Activated CD4-positive, alpha-beta T cell treated with anti-CD3 and anti-CD28 coated beads, Interleukin-10, Interleukin-2, amounts not matched to agents 100 ng/mL and 50 ng/mL, durations not matched to agents 16 hours and 8 hours (primary cell): ENCODE results near the gene CD99.
"Not testable (repeated sequence)": the region's sequence is repeated elsewhere in the genome, so short reads cannot be mapped to it uniquely, and the experiment has no call there.

Experiments
- DNase-seq: peaks from one replicate; pipeline ENCODE4 v3.0.0-alpha.2; 2020

The CD99 gene

GRCh38 chrX:2732649-2733048 is 41.6 kb downstream of the CD99 start:
- DNase-seq, result no peak

GRCh38 chrX:2733286-2733685 is 42.2 kb downstream of the CD99 start:
- DNase-seq, result no peak

- DNase-seq, result no peak
Measured at GRCh38 chrX:2735270-2735669, 44.2 kb downstream of the CD99 start.

- DNase-seq, result no peak
Measured at GRCh38 chrX:2740672-2741071, 49.6 kb downstream of the CD99 start.

GRCh38 chrX:2741386-2741785 is 50.3 kb downstream of the CD99 start:
- no peak for DNase-seq

GRCh38 chrX:2746250-2746649 is 55.2 kb downstream of the CD99 start:
- not testable (repeated sequence) for DNase-seq

GRCh38 chrX:2748171-2748814 is 57.2 kb downstream of the CD99 start:
- no peak for DNase-seq

GRCh38 chrX:2748815-2749188 is 57.7 kb downstream of the CD99 start:
- DNase-seq, result no peak

GRCh38 chrX:2751291-2751690 is 60.2 kb downstream of the CD99 start:
- no peak for DNase-seq

GRCh38 chrX:2751874-2752300 is 60.8 kb downstream of the CD99 start, which contains the start of gene XG:
Gene XG (plus strand): TSS chrX:2752040. CDS start chrX:2752275, 235 bp downstream.
- not testable (repeated sequence) for DNase-seq

GRCh38 chrX:2752441-2752840 is 61.3 kb downstream of the CD99 start:
- DNase-seq, result not testable (repeated sequence)

GRCh38 chrX:2755163-2755715 is 64.1 kb downstream of the CD99 start:
- not testable (repeated sequence) for DNase-seq

GRCh38 chrX:2756548-2756947 is 65.5 kb downstream of the CD99 start:
- DNase-seq, result no peak

GRCh38 chrX:2761246-2761645 is 70.2 kb downstream of the CD99 start:
- no peak for DNase-seq

- not testable (repeated sequence) for DNase-seq
Measured at GRCh38 chrX:2762671-2763070, 71.6 kb downstream of the CD99 start.

- DNase-seq, result not testable (repeated sequence)
Measured at GRCh38 chrX:2764766-2765548, 73.9 kb downstream of the CD99 start.

GRCh38 chrX:2765549-2765830 is 74.4 kb downstream of the CD99 start:
- no peak for DNase-seq

- no peak for DNase-seq
Measured at GRCh38 chrX:2766906-2767305, 75.8 kb downstream of the CD99 start.

- no peak for DNase-seq
Measured at GRCh38 chrX:2767631-2768455, 76.7 kb downstream of the CD99 start.

- no peak for DNase-seq
Measured at GRCh38 chrX:2769615-2770014, 78.5 kb downstream of the CD99 start.

- not testable (repeated sequence) for DNase-seq
Measured at GRCh38 chrX:2773166-2774055, 82.3 kb downstream of the CD99 start.

GRCh38 chrX:2774057-2774456 is 83.0 kb downstream of the CD99 start:
- no peak for DNase-seq
